Adrenal gland (tissue), 5 donors: ENCODE results near the gene MED17.

Source experiments
- CTCF ChIP-seq, 6 experiments: fragments of 450-650 bp in 4 of 6; fragments of 200-600 bp in 2 of 6; sonication (generic) in 1 of 6; IDR thresholded peaks; 1 replicate in 5 of 6; 2 replicates in 1 of 6; pipeline versions ENCODE4 v1.5.1 to v1.8.0; 2016 to 2021; ENCODE audit warnings: antibody characterized with exemption in 6 of 6, mild to moderate bottlenecking in 2 of 6, moderate library complexity in 1 of 6
- POLR2A ChIP-seq, 2 donors: fragments of 450-650 bp; IDR thresholded peaks; one replicate each; pipeline ENCODE4 v1.6.1; 2017; ENCODE audit warnings: antibody characterized with exemption in 2 of 2, mild to moderate bottlenecking in 2 of 2, moderate library complexity in 1 of 2
- donor health status: DM: no; HTN: no; CAD: no.

DNA sequence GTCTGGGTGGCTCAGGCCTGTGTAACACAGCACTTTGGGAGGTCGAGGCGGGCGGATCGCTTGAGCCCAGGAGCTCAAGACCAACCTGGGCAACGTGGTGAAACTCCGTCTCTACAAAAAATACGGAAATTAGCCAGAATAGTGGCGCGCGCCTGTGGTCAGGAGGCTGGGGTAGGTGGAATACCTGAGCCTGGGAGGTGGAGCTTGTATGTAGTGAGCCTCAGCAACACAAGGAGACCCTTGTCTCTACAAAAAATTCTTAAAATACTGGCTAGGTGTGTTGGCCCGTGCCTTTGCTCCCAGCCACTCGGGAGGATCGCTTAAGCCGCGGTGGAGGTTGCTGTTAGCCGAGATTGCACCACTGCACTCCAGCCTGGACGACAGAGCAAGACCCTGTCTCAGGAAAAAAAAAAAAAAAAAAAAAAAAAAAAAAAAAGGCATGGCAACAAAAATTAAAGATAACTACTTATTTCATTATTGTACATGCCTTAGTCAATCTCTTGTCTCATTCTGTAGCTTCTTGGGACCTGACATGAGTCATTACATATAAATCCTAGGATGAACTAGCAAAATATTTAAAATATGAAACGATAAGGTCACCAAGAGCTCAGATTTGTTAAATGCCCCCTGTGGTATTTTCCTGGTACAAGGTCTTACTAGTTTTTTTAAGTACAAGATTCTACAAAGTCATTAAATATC lies 43.9 kb upstream of the MED17 start:
- TF ChIP-seq POLR2A (IDR thresholded peaks at IDR 0.05) (no peak), CTCF (IDR thresholded peaks at IDR 0.05) (no peak)
